Motor neuron (in vitro differentiated cells): Measurements from ENCODE around the gene MSRB3. TPM values are rescaled to one million over a fixed set of nuclear protein-coding genes. Genes with fewer than 3 reads are reported as not detected.

ENCODE experiments used
- ATAC-seq, 8 experiments: fragments of 200-7000 bp; cut with Tn5 transposase; replicated peaks in 6 of 8; 2 replicates each; pipeline ENCODE4 v1.8.0; 2021; ENCODE audit warnings: mild to moderate bottlenecking in 8 of 8, moderate library complexity in 8 of 8
- H3K27ac ChIP-seq, 2 donors: fragments of 250-450 bp; sonication (Bioruptor Pico); 2 replicates each; pipeline ENCODE4 v1.9.0; 2021; ENCODE audit warnings: antibody characterized with exemption in 2 of 2, mild to moderate bottlenecking in 2 of 2, moderate library complexity in 1 of 2
- H3K4me1 ChIP-seq, 2 donors: fragments of 250-450 bp; sonication (Bioruptor Pico); replicated peaks in 1 of 2; 2 replicates each; pipeline ENCODE4 v1.6.1; 2021; ENCODE audit warnings: antibody characterized with exemption in 2 of 2, mild to moderate bottlenecking in 2 of 2, moderate library complexity in 1 of 2
- H3K4me3 ChIP-seq, 5 donors: fragments of 250-450 bp; sonication (Bioruptor Pico); 2 replicates each; pipeline ENCODE4 v1.9.0; 2021; ENCODE audit warnings: antibody characterized with exemption in 5 of 5, mild to moderate bottlenecking in 5 of 5, moderate library complexity in 4 of 5
- WGBS, 10 experiments: fragments of 450-650 bp; shearing (Covaris generic); methylation state at CpG; one replicate each; pipeline ENCODE4 v1.0.0; 2022; 5-methylcytosine and 5-hydroxymethylcytosine counted together
- in situ Hi-C, 9 experiments: fragments of 400-800 bp; cut with MboI; loops; one replicate each; pipeline ENCODE4 v1.15.0; 2021; ENCODE audit warnings: low sequenced_read_pairs in 9 of 9, low pct_unique_long_range_greater_than_20kb in 2 of 9; ENCODE audit not compliant: unreplicated experiment in 9 of 9
- total RNA-seq, 8 experiments: library from RNA; unstranded; fragments of 300-600 nt; gene quantifications; 2 replicates each; pipeline versions ENCODE4 v1.2.3 to v1.2.4, GENCODE V29; 2022

The MSRB3 gene
- total RNA-seq, 8 experiments from 2014 or later, result 1.4 to 14.8 (median 2.3) TPM

GRCh38 chr12:65334521-65334920 is 56.0 kb downstream of the MSRB3 start:
- in situ Hi-C loops, result no loop called here
- no peak overlapping the region for H3K27ac ChIP-seq
- no peak for ATAC-seq
- H3K4me3 ChIP-seq, result no peak overlapping the region
- H3K4me1 ChIP-seq, result peaks cover 7% of the 10 kb centered on the region in 2 donors

- ATAC-seq, result peak in 7 of 8 experiments; percentile 62 to 93 (median 77)
- in situ Hi-C loops, result no loop called here
- Histone ChIP-seq H3K4me1 (peaks cover 7% of the 10 kb centered on the region in 2 donors), H3K4me3 (no peak overlapping the region), H3K27ac (peak overlapping the region in 1 of 2 donors; percentile 51)
- 41 to 100% (median 76%) methylated on average over 1 to 4 of the region's 5 CpGs; no CpG with 5 or more reads in 2 of the 10 experiments for WGBS, 10 experiments
Observed at GRCh38 chr12:65335021-65335714, 56.7 kb downstream of the MSRB3 start.

GRCh38 chr12:65335981-65336380 is 57.5 kb downstream of the MSRB3 start:
- in situ Hi-C loops, result no loop called here
- Histone ChIP-seq H3K4me1 (peaks cover 7% of the 10 kb centered on the region in 2 donors), H3K4me3 (no peak overlapping the region), H3K27ac (no peak overlapping the region)
- ATAC-seq, result no peak
- 33 to 100% (median 75%) methylated on average over 1 of the region's 1 CpG for WGBS, 10 experiments

GRCh38 chr12:65339161-65339560 is 60.7 kb downstream of the MSRB3 start:
- no peak for ATAC-seq
- in situ Hi-C loops, result no loop called here
- peaks cover 7% of the 10 kb centered on the region in 2 donors for H3K4me1 ChIP-seq
- 100% methylated on average over 1 of the region's 1 CpG; no CpG with 5 or more reads in 4 of the 10 experiments for WGBS, 10 experiments
- H3K27ac ChIP-seq, result no peak overlapping the region
- no peak overlapping the region for H3K4me3 ChIP-seq

GRCh38 chr12:65343230-65343629 is 64.7 kb downstream of the MSRB3 start:
- Histone ChIP-seq H3K4me1 (no peaks in the 10 kb centered on the region), H3K27ac (no peak overlapping the region), H3K4me3 (no peak overlapping the region)
- in situ Hi-C loops, result no loop called here
- WGBS, 10 experiments, result 70 to 100% (median 90%) methylated on average over 1 to 3 of the region's 3 CpGs
- ATAC-seq, result peak in 2 of 8 experiments; percentile 54 to 56

GRCh38 chr12:65343801-65344200 is 65.3 kb downstream of the MSRB3 start:
- H3K4me1 ChIP-seq, result no peaks in the 10 kb centered on the region
- in situ Hi-C loops, result no loop called here
- WGBS, 10 experiments, result 30 to 83% (median 66%) methylated on average over 1 of the region's 1 CpG; no CpG with 5 or more reads in 2 of the 10 experiments
- no peak overlapping the region for H3K27ac ChIP-seq
- no peak overlapping the region for H3K4me3 ChIP-seq
- no peak for ATAC-seq

GRCh38 chr12:65355461-65355860 is 77.0 kb downstream of the MSRB3 start:
- Histone ChIP-seq H3K27ac (no peak overlapping the region), H3K4me1 (no peaks in the 10 kb centered on the region), H3K4me3 (no peak overlapping the region)
- WGBS, 10 experiments, result 17 to 80% (median 65%) methylated on average over 1 to 3 of the region's 3 CpGs
- peak in 5 of 8 experiments; percentile 43 to 92 (median 73) for ATAC-seq
- in situ Hi-C loops, result no loop called here

- WGBS, 10 experiments, result 15 to 77% (median 46%) methylated on average over 1 to 4 of the region's 4 CpGs; no CpG with 5 or more reads in 2 of the 10 experiments
- peak in 4 of 8 experiments; percentile 24 to 60 (median 48) for ATAC-seq
- no peak overlapping the region for H3K27ac ChIP-seq
- in situ Hi-C loops, result no loop called here
- no peak overlapping the region for H3K4me3 ChIP-seq
- H3K4me1 ChIP-seq, result no peaks in the 10 kb centered on the region
Observed at GRCh38 chr12:65362234-65363031, 84.0 kb downstream of the MSRB3 start.

GRCh38 chr12:65364046-65364445 is 85.6 kb downstream of the MSRB3 start:
- peaks cover 0 to 6% of the 10 kb centered on the region in 2 donors for H3K4me1 ChIP-seq
- no peak for ATAC-seq
- no peak overlapping the region for H3K27ac ChIP-seq
- H3K4me3 ChIP-seq, result no peak overlapping the region
- in situ Hi-C loops, result no loop called here
- 57 to 100% (median 89%) methylated on average over 1 of the region's 1 CpG; no CpG with 5 or more reads in 1 of the 10 experiments for WGBS, 10 experiments

- Histone ChIP-seq H3K27ac (no peak overlapping the region), H3K4me3 (no peak overlapping the region), H3K4me1 (peaks cover 0 to 6% of the 10 kb centered on the region in 2 donors)
- in situ Hi-C loops, result no loop called here
- no peak for ATAC-seq
Observed at GRCh38 chr12:65367396-65367795, 88.9 kb downstream of the MSRB3 start.

GRCh38 chr12:65368055-65368454 is 89.6 kb downstream of the MSRB3 start:
- Histone ChIP-seq H3K4me3 (no peak overlapping the region), H3K27ac (no peak overlapping the region), H3K4me1 (peaks cover 0 to 6% of the 10 kb centered on the region in 2 donors)
- ATAC-seq, result no peak
- 22 to 100% (median 69%) methylated on average over 1 to 4 of the region's 4 CpGs; no CpG with 5 or more reads in 1 of the 10 experiments for WGBS, 10 experiments
- in situ Hi-C loops, result no loop called here

GRCh38 chr12:65372574-65372973 is 94.1 kb downstream of the MSRB3 start:
- no peak overlapping the region for H3K4me3 ChIP-seq
- no peak for ATAC-seq
- in situ Hi-C loops, result no loop called here
- H3K4me1 ChIP-seq, result peaks cover 0 to 6% of the 10 kb centered on the region in 2 donors
- no peak overlapping the region for H3K27ac ChIP-seq

- no peak for ATAC-seq
- Histone ChIP-seq H3K4me1 (peaks cover 0 to 4% of the 10 kb centered on the region in 2 donors), H3K27ac (no peak overlapping the region), H3K4me3 (no peak overlapping the region)
- 52 to 100% (median 94%) methylated on average over 1 to 2 of the region's 2 CpGs; no CpG with 5 or more reads in 1 of the 10 experiments for WGBS, 10 experiments
- in situ Hi-C loops, result no loop called here
Observed at GRCh38 chr12:65384240-65384639, 105.8 kb downstream of the MSRB3 start.
